GM21515 (cell line): ENCODE results near the gene C11orf58.

Source experiments
- ATAC-seq: cut with Tn5 transposase; IDR thresholded peaks from one replicate; pipeline ENCODE4 v1.9.1; 2021; ENCODE audit not compliant: unreplicated experiment

The C11orf58 gene

GRCh38 chr11:16738193-16738946 is at the start of gene C11orf58:
Gene C11orf58 (plus strand): TSS chr11:16738647. CDS start chr11:16738779, 132 bp downstream.
- peak; percentile 98 for ATAC-seq

- no peak for ATAC-seq
Observed at GRCh38 chr11:16690086-16690485, 48.4 kb upstream of the C11orf58 start.

DNA sequence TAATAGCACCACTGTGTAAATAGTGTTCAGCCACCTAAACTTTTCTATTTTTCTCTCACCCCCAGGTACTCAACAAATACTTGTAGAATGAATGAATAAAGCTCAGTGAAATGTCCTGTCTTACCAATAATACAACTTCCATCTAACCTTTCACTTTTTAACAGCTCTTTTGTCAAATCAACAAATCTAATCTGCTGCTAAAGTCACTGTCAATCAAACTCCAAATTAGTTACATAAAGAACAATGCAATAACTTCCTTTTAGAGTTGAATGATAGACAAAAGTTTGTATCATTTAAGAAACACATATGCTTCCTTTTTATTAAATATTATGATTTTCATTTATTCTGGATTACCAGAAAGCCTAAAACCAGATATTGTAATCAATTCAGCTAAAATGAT is 34.7 kb upstream of the C11orf58 start:
- ATAC-seq = no peak

DNA sequence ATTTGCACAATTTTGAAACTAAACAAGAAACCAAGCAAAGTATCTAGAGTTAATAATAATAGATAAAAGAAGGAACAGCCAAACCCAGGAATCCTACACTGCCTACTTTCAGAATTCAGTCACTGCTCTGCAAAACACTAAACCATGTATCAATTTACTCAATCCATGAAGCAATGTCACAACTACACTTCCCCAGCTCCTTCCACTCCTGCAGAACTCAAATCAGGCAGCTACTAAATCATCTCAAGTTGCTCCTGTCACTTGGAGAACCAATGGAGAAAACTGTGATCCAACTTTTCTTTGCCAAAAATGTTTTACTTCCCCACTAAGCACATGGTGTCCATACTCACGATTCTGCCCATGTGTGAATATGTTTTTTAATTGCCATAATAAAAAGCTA is 24.9 kb upstream of the C11orf58 start:
- no peak for ATAC-seq

GRCh38 chr11:16722581-16723344 is 15.7 kb upstream of the C11orf58 start:
- ATAC-seq = no peak

DNA sequence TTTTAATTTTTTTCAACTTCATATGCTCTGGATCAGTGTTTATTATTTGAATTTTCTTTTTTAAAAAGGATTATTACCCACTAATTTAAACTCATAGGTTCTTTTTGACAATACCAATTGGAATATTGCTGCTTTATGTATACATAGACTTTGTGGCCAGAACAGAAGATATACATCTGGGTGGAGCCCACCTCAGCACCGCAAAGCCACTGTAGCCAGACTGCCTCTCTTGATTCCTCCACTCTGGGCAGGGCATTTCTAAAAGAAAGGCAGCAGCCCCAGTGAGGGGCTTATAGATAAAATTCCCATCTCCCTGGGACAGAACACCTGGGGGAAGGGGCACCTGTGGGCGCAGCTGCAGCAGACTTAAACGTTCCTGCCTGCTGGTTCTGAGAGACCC is 10.6 kb upstream of the C11orf58 start:
- ATAC-seq = no peak

DNA sequence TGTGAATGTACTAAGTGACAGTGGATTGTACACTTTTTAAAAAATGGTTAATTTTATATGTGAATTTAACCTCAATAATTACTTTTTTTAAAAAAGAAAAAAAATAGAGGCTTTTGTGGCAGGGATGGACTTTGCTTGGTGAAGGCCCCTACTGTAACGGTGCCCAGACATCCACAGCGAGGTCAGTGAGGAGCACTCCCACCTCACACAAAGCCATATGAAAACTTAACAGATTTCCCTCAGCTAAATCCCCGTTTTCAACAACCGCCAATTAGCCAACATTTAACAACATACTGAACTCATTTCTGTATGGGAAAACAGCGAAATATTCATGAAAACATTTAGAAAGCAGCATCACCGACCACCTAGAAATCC is 642 bp upstream of the C11orf58 start:
- peak; percentile 14 for ATAC-seq

DNA sequence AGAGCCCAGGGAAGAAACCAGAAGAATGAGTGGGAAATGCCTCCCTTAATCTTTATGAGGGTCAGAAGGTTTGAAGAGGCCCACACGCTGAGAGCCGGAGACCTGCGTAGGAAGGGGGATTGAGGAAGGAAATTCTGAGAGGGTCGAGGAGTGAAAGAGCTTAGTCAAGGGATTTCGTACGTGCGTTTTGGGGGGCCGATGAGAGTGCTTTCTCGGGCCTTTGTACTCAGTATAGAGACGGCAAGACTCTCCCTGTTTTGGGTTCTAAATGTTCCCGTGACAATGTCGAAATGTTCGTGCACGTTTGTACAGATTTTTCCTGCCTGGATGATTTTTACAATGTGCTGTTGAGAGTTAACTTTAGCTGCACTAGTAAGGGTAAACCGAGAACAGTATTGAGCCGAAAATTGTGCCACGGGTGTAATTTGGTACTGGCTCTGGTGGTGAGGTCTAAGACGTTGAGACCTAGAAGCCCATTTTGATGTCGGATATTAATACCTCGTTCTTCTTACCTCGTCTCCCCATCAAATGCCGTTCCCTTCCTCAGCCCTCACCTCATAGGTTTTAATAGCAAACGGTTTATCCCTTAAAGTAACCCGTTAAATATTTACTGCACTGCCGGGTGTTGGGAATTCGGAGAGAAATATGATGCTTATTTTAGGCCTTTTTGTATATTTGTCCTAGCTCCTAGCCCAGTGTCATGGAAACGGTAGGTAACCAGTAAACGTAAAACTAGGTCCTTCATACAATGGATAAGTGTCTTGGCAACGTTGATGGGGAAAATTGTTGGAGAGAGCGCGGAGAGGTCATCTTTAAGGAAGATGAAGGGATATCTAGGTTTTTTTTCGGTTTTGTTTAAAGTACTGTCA is 734 bp downstream of the C11orf58 start:
- ATAC-seq = peak; percentile 3

DNA sequence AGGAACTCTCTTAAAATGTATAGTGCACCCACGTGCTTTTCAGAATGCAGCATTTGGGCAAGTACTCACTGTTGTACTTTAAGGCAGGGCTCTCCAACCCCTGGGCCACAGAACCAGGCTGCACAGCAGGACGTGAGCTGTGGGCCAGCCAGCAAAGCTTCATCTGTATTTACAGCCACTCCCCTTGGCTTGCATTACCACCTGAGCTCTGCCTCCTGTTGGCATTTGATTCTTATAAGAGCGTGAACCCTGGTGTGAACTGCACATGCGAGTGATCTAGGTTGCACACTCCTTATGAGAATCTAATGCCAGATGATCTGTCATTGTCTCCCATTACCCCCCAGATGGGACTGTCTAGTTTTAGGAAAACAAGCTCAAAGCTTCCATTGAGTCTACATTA is 3.0 kb downstream of the C11orf58 start:
- no peak for ATAC-seq

DNA sequence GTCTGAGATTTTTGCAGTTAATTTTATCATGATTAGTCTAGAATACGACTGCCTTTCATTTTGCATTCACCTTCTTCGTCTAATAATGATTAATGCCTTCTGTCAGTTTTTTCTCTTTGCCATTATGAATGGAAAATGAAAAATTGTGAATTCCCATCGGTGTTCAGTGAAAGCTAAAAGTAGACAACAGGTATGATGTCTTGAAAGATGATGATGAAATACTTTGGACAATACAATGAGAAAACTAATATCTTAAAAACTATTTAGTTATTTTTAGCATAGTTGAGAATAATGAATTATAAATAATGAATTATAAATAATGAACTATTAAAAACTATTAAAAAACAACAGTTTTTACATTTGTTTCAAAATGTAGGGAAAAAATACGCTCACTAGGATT is 5.0 kb downstream of the C11orf58 start:
- ATAC-seq = no peak

- ATAC-seq = no peak
Observed at GRCh38 chr11:16744128-16744725, 5.8 kb downstream of the C11orf58 start.

DNA sequence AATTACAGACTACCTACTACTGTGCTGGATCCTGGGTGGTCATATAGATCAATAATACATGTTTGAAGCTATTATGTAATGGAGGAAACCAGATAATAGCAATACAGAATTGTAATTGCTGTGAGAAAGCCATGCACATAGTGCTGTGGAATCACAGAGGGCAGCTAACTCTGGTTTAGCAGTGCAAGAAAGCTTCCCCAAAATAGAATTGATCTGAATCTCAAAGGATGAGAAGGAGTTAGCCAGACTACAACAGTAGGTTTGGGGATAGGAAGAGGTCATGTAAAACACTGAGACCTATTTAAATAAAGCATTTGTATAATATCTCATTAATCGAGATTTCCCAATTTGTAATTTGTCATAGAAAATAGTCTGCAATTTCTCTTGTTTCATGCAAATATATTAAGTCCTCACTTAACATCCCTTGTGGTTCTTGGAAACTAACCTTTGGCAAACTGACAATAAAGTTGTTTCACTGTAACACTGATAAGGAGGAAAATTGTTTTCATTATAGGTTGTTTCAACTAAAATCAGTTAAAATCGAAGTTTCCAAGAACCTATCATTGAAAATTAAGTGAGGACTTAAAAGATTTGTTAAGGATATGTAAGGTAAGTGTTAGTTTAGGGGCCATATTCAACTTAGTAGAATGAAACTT is 7.6 kb downstream of the C11orf58 start:
- ATAC-seq = no peak

- no peak for ATAC-seq
Observed at GRCh38 chr11:16749092-16749491, 10.6 kb downstream of the C11orf58 start.

GRCh38 chr11:16749666-16750065 is 11.2 kb downstream of the C11orf58 start:
- ATAC-seq = no peak

DNA sequence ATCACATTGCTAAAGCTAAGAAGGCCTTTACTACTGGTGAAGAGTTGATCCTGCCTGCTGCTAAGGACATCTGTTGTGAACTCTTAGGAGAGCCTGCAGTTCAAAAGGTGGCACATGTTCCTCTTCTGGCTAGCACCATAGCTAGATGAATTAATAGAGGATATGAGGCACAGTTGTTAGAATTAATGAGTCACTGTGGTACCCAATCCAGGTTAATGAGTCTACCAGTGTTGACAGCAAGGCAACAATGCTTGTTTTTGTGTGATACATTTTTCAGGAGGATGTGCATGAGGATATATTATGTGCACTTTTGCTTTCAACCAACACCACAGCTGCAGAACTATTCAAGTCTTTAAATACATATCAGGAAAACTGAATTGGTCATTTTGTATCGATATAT is 12.0 kb downstream of the C11orf58 start:
- no peak for ATAC-seq

GRCh38 chr11:16758382-16759024 is 20.1 kb downstream of the C11orf58 start:
- ATAC-seq = no peak

DNA sequence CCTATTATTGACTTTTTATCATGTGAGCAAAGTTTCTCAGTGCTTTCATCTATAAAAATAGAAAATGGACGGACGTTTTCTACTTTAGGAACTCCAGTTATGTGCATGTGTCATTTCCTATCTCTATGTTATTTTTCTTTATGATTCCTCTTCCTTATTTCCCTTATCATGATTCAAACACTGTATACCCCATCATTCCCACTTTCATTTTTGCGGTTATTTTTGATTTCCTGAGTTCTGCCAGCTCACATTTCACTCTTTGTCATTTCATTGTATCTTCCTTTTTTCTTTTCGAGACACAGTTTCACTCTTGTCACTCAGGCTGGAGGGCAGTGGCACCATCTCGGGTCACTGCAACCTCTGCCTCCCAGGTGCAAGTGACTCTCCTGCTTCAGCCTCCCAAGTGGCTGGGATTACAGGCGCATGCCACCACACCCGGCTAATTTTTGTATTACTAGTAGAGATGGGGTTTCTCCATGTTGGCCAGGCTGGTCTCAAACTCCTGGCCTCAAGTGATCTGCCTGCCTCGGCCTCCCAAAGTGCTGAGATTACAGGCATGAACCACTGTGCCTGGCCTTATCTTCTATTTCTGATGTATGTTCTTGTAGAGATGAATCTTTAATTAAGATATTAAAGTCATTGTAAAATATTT is 21.5 kb downstream of the C11orf58 start:
- ATAC-seq = no peak

DNA sequence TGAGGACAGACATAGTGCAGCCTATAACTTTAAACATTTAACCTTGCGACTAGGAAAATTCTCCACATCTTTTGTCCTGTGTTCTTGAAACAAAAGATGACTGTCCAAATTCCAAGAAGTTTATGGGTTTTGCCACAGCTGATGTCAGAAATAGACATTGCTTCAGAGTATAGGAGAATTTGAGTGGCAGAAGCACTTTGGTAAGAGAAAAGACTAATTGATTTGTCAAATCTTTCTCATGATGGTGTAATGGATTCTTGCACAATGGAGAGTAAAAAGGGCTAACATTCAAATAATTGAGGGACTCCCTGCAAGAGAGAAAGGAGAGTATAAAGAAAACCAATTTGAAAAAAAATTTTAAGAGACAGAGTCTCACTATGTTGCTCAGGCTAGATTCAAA is 25.3 kb downstream of the C11orf58 start:
- no peak for ATAC-seq

DNA sequence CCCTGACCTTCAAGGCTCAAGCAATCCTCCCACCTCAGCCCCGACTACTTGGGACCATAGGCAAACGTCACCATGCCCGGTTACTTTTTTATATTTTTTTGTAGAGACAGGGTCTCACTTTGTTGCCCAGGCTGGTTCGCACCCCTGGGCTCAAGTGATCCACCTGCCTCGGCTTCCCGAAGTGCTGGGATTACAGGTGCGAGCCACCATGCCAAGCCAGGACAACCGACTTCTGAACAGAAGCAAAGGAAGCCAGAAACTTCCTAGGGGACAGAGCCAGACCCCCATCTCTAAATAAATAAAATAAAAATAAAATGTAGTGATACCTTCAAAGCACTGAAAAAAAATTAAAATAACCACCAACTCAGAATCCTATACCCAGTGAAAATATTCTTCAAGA is 26.4 kb downstream of the C11orf58 start:
- ATAC-seq = no peak

- ATAC-seq = no peak
Observed at GRCh38 chr11:16767137-16767536, 28.7 kb downstream of the C11orf58 start.
